MCF 10A (cell line): ENCODE measurements around the gene FOXS1. TPM values are rescaled to one million over a fixed set of nuclear protein-coding genes. Genes with fewer than 3 reads are reported as not detected.

ENCODE experiments used
- BruUV-seq: library from RNA; stranded (reverse); fragments of 400-500 nt; replicated peaks from 2 replicates; lab custom pipeline; 2021; lab: Mats Ljungman, UMichigan
- CTCF ChIA-PET: fragments of 300-600 bp; sonication (Branson Sonifier 250); formaldehyde crosslinking; extraction: SDS; loops from one replicate; lab custom pipeline; 2021; ENCODE audit warnings: antibody characterized with exemption, inconsistent platforms; lab: Yijun Ruan, JAX
- POLR2A ChIA-PET: fragments of 300-600, 350-650 bp; sonication (Branson Sonifier 250); formaldehyde crosslinking; extraction: SDS; loops from one replicate; lab custom pipeline; 2020; ENCODE audit warnings: antibody characterized with exemption, inconsistent platforms; lab: Yijun Ruan, JAX
- DNase-seq: peaks from one replicate; pipeline ENCODE4 v3.0.0-alpha.2; 2018; ENCODE audit not compliant: unreplicated experiment
- H3K27ac Mint-ChIP-seq: one replicate; pipeline ENCODE4 v1.8.0; 2022; ENCODE audit warnings: mild to moderate bottlenecking, low read depth, mixed read lengths; ENCODE audit not compliant: unreplicated experiment
- H3K27me3 Mint-ChIP-seq: one replicate; pipeline ENCODE4 v1.8.0; 2022; ENCODE audit warnings: mixed read lengths; ENCODE audit not compliant: insufficient read depth, unreplicated experiment
- H3K36me3 Mint-ChIP-seq: one replicate; pipeline ENCODE4 v1.8.0; 2022; ENCODE audit warnings: mild to moderate bottlenecking, moderate library complexity, mixed read lengths; ENCODE audit not compliant: insufficient read depth, unreplicated experiment
- H3K4me1 Mint-ChIP-seq: one replicate; pipeline ENCODE4 v1.8.0; 2022; ENCODE audit warnings: mixed read lengths; ENCODE audit not compliant: insufficient read depth, unreplicated experiment
- H3K4me3 Mint-ChIP-seq: one replicate; pipeline ENCODE4 v1.8.0; 2022; ENCODE audit warnings: mild to moderate bottlenecking, moderate library complexity, mixed read lengths; ENCODE audit not compliant: unreplicated experiment
- H3K9me3 Mint-ChIP-seq: one replicate; pipeline ENCODE4 v1.8.0; 2022; ENCODE audit warnings: mixed read lengths; ENCODE audit not compliant: unreplicated experiment
- CTCF ChIP-seq: fragments of 200-600 bp; IDR thresholded peaks from one replicate; pipeline ENCODE4 v1.8.0; 2022; ENCODE audit warnings: antibody characterized with exemption, mild to moderate bottlenecking; ENCODE audit not compliant: unreplicated experiment
- intact Hi-C: fragments of 100-400 bp; cut with micrococcal nuclease; formaldehyde crosslinking; loops from 2 replicates; pipeline ENCODE4 v1.14.1; 2022
- total RNA-seq: library from RNA; stranded (reverse); gene quantifications from 2 replicates; pipeline ENCODE4 v1.2.3, GENCODE V29; 2022

The FOXS1 gene
- total RNA-seq, 1 experiment from 2014 or later, result not detected

- ChIA-PET POLR2A (interaction anchor here (1.0 kb wide), 1 partner anchor 83 kb away, joined by 5 read pairs; no protein-coding TSS in a partner anchor), CTCF (interaction anchor here (4.4 kb wide), 1 partner anchor 17 kb away, joined by 47 read pairs; no protein-coding TSS in a partner anchor)
- peaks cover 67% of the 10 kb centered on the region for H3K27me3 Mint-ChIP-seq
- H3K27ac Mint-ChIP-seq, result peak within 1 kb of the TSS; percentile 81
- H3K4me1 Mint-ChIP-seq, result peaks cover 7% of the 10 kb centered on the region
- intact Hi-C loops, result no loop called here
- peak within 1 kb of the TSS; percentile 77 for H3K4me3 Mint-ChIP-seq
- H3K36me3 Mint-ChIP-seq, result no peaks in the 10 kb centered on the region
- no TSS peak for BruUV-seq
- DNase-seq, result no peak
- H3K9me3 Mint-ChIP-seq, result no peaks in the 10 kb centered on the region
- TF ChIP-seq CTCF, result no peak
Measured at GRCh38 chr20:31869942-31870725, 24.7 kb upstream of the FOXS1 start, which contains the start of the genes DUSP15 and TTLL9. DUSP15 (minus strand) TSS chr20:31870527; CDS start chr20:31870337, 190 bp downstream. TTLL9 (plus strand) TSS chr20:31870634; CDS start chr20:31871127, 493 bp downstream.

DNA sequence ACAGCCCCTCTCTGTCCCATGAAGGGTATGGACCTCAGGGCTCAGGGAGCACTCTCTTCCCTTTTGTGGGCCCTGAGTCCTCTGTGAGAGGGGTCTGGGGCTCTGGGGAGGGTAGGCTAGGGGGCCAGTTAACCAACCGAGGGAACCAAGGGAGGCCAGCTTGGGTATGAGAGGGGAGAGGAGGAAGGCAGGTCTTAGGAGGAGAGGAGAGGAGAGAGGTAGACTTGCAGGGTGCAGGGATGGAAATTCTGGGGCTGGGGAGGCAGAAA is 24.2 kb upstream of the FOXS1 start:
- CTCF ChIA-PET, result interaction anchor here (4.4 kb wide), 1 partner anchor 16 kb away, joined by 47 read pairs; no protein-coding TSS in a partner anchor
- Mint-ChIP-seq H3K4me3 (peak overlapping the region; percentile 77), H3K36me3 (no peaks in the 10 kb centered on the region), H3K27me3 (peaks cover 63% of the 10 kb centered on the region), H3K4me1 (peaks cover 7% of the 10 kb centered on the region), H3K9me3 (no peaks in the 10 kb centered on the region), H3K27ac (peak overlapping the region; percentile 81)
- no peak for DNase-seq
- intact Hi-C loops, result no loop called here
- POLR2A ChIA-PET, result interaction anchor here (1.0 kb wide), 1 partner anchor 83 kb away, joined by 5 read pairs; no protein-coding TSS in a partner anchor
- no TSS peak for BruUV-seq
- no peak for TF ChIP-seq CTCF

DNA sequence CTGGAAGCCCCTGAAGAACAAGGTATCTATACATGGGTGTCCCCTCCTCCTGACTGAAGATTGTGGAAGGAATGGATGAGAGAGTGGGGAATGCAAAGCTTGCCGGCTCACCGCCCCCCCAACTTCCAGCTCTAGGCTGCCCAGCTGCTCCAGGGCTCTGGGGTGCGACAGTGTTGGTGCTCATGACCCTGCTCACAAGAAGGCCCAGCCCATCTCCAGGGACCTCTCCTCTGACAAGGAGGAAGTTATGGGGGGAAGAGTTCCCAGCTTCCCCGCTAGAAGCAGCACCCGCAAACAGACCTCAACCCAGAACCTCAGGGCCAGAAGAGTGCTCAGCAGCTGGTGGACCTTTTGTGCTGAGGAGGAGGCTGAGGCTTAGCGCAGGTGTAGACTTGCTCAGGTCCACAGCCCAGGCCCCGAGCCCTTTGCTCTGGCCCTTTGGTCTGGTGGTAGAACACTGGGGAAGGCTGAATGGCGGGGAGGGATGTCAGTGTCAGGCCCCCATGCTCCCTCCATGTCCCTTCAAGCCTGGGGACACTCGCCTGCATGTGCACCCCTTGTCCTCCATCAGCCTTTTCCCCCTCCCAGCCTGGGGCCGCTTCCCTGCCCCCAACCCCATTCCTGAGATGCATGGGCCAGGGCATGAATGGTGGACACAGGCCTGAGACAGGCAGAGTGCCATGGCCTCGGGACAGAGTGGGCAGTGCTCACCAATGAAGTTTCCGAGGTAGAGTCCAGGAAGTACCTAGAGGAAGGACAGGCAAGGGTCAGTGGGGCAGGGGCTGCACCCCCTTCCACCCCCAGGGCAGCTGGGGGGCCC is 23.7 kb upstream of the FOXS1 start:
- no TSS peak for BruUV-seq
- H3K9me3 Mint-ChIP-seq, result no peaks in the 10 kb centered on the region
- H3K27me3 Mint-ChIP-seq, result peaks cover 63% of the 10 kb centered on the region
- H3K4me1 Mint-ChIP-seq, result peaks cover 7% of the 10 kb centered on the region
- TF ChIP-seq CTCF, result no peak
- ChIA-PET POLR2A (no interaction called here), CTCF (interaction anchor here (1.0 to 4.4 kb wide), 3 partner anchors 10 to 46 kb away, joined by 3 to 47 read pairs (median 5); no protein-coding TSS in a partner anchor)
- H3K27ac Mint-ChIP-seq, result no peak overlapping the region
- DNase-seq, result no peak
- peak overlapping the region; percentile 77 for H3K4me3 Mint-ChIP-seq
- H3K36me3 Mint-ChIP-seq, result no peaks in the 10 kb centered on the region
- intact Hi-C loops, result no loop called here

GRCh38 chr20:31866221-31866620 is 20.8 kb upstream of the FOXS1 start:
- no peak for TF ChIP-seq CTCF
- Mint-ChIP-seq H3K4me3 (no peak overlapping the region), H3K27ac (no peak overlapping the region), H3K27me3 (peaks cover 58% of the 10 kb centered on the region), H3K36me3 (no peaks in the 10 kb centered on the region), H3K4me1 (peaks cover 7% of the 10 kb centered on the region), H3K9me3 (no peaks in the 10 kb centered on the region)
- CTCF ChIA-PET, result interaction anchor here (0.6 to 4.4 kb wide), 3 partner anchors 9 to 86 kb away, joined by 4 to 47 read pairs (median 14); partner anchors contain the start of gene PDRG1
- no TSS peak for BruUV-seq
- no peak for DNase-seq
- POLR2A ChIA-PET, result no interaction called here
- intact Hi-C loops, result no loop called here
